Suprapubic skin (tissue), 3 donors: Measurements from ENCODE around the gene SLC7A10.

Experiments
- CTCF ChIP-seq, 2 donors: fragments of 200-600 bp in 1 of 2; fragments of 450-650 bp in 1 of 2; sonication (generic) in 1 of 2; IDR thresholded peaks; one replicate each; pipeline ENCODE4 v1.5.1; 2016 to 2019; ENCODE audit warnings: antibody characterized with exemption in 2 of 2, mild to moderate bottlenecking in 1 of 2, moderate library complexity in 1 of 2
- POLR2A ChIP-seq, 2 donors: fragments of 450-650 bp; IDR thresholded peaks; one replicate each; pipeline ENCODE4 v1.6.1; 2017; ENCODE audit warnings: antibody characterized with exemption in 2 of 2, mild to moderate bottlenecking in 2 of 2, moderate library complexity in 2 of 2

- TF ChIP-seq CTCF (IDR thresholded peaks at IDR 0.05), result no peak
- TF ChIP-seq POLR2A (IDR thresholded peaks at IDR 0.05), result no peak
These were observed 35.2 kb upstream of the SLC7A10 start for GRCh38 chr19:33260628-33261418.
